Choroid plexus epithelial cell (primary cell): ENCODE measurements around the gene IL27RA.
A peak's percentile ranks its signal among the peaks of the same experiment; 100 is the strongest.

Experiments
- DNase-seq: peaks from one replicate; pipeline ENCODE4 v3.0.0-alpha.2; 2010; ENCODE audit warnings: low read depth
- H3K4me3 ChIP-seq: 2 replicates; pipeline ENCODE4 v1.5.1; 2011; ENCODE audit warnings: low read depth, mild to moderate bottlenecking, control low read depth, low read length, moderate library complexity
- CTCF ChIP-seq: conservative IDR thresholded peaks from 2 replicates; pipeline ENCODE4 v1.5.1; 2011; ENCODE audit warnings: low read depth, mild to moderate bottlenecking, control low read depth, inconsistent platforms, low read length, moderate library complexity

IL27RA gene

GRCh38 chr19:14090509-14091080, 59.0 kb downstream of the IL27RA start, which contains the start of gene SAMD1:
SAMD1 (minus strand) TSS chr19:14090751.
- H3K4me3 ChIP-seq, result peak within 1 kb of the TSS; percentile 64
- DNase-seq, result peak; percentile 91
- no peak for TF ChIP-seq CTCF

- TF ChIP-seq CTCF, result peak; percentile 33
- peak overlapping the region; percentile 64 for H3K4me3 ChIP-seq
- peak; percentile 59 for DNase-seq
Observed at GRCh38 chr19:14091081-14091812, 59.7 kb downstream of the IL27RA start.

- H3K4me3 ChIP-seq, result peak overlapping the region; percentile 64
- DNase-seq, result no peak
- no peak for TF ChIP-seq CTCF
Observed at GRCh38 chr19:14091813-14092462, 60.4 kb downstream of the IL27RA start.

GRCh38 chr19:14093117-14093823, 61.7 kb downstream of the IL27RA start:
- no peak for DNase-seq
- H3K4me3 ChIP-seq, result no peak overlapping the region
- TF ChIP-seq CTCF, result no peak

GRCh38 chr19:14094854-14095253, 63.3 kb downstream of the IL27RA start:
- TF ChIP-seq CTCF, result no peak
- no peak overlapping the region for H3K4me3 ChIP-seq
- no peak for DNase-seq

- DNase-seq, result no peak
- TF ChIP-seq CTCF, result peak; percentile 45
Observed at GRCh38 chr19:14096272-14096992, 64.9 kb downstream of the IL27RA start.

More at GRCh38 chr19:14096272-14096992, 64.9 kb downstream of the IL27RA start:
- no peak overlapping the region for H3K4me3 ChIP-seq
